ENCODE results near the gene ATP5PF. TPM values are rescaled to one million over a fixed set of nuclear protein-coding genes. Genes with fewer than 3 reads are reported as not detected.

The ATP5PF gene
- total RNA-seq, 1 experiment from 2014 or later, result 108 TPM

GRCh38 chr21:25750085-25750484 is 15.4 kb upstream of the ATP5PF start:
- Histone ChIP-seq H4K20me1 (ENCODE audit: insufficient read depth) (no peaks in the 10 kb centered on the region), H3K27me3 (ENCODE audit: insufficient read depth, low read depth) (no peaks in the 10 kb centered on the region), H3K27ac (no peak overlapping the region), H3K79me2 (ENCODE audit: low read depth) (no peaks in the 10 kb centered on the region), H3K9me2 (ENCODE audit: insufficient read depth) (no peaks in the 10 kb centered on the region), H3K4me1 (replicated peaks; ENCODE audit: insufficient read depth) (no peaks in the 10 kb centered on the region), H3K9me3 (ENCODE audit: insufficient read depth, low read depth) (no peaks in the 10 kb centered on the region), H3F3A (ENCODE audit: insufficient read depth, low read depth) (no peaks in the 10 kb centered on the region), H3K4me3 (no peak overlapping the region), H3K4me2 (no peak overlapping the region), H2AFZ (no peak overlapping the region), H3K36me3 (ENCODE audit: low read depth) (no peaks in the 10 kb centered on the region)
- POLR2A ChIA-PET (ENCODE audit: unreplicated experiment), result no interaction called here
- CTCF ChIA-PET, result no interaction called here
- BruUV-seq (replicated peaks), result no TSS peak
- TF ChIP-seq CTCF (conservative IDR thresholded peaks at IDR 0.05) (no peak), EZH2 (IDR thresholded peaks at IDR 0.05; ENCODE audit: low read depth) (no peak)
- intact Hi-C loops (cut with micrococcal nuclease; ENCODE audit: unreplicated experiment), result no loop called here
- no peak for DNase-seq

GRCh38 chr21:25744854-25745253 is 10.2 kb upstream of the ATP5PF start:
- H4K20me1 ChIP-seq (ENCODE audit: insufficient read depth), result no peaks in the 10 kb centered on the region
- no peaks in the 10 kb centered on the region for H3K36me3 ChIP-seq (ENCODE audit: low read depth)
- no peak overlapping the region for H3K27ac ChIP-seq
- no peak overlapping the region for H2AFZ ChIP-seq
- DNase-seq, result no peak
- H3K79me2 ChIP-seq (ENCODE audit: low read depth), result no peaks in the 10 kb centered on the region
- intact Hi-C loops (cut with micrococcal nuclease; ENCODE audit: unreplicated experiment), result no loop called here
- H3K9me2 ChIP-seq (ENCODE audit: insufficient read depth), result no peaks in the 10 kb centered on the region
- TF ChIP-seq CTCF (conservative IDR thresholded peaks at IDR 0.05) (no peak), EZH2 (IDR thresholded peaks at IDR 0.05; ENCODE audit: low read depth) (no peak)
- H3K4me2 ChIP-seq, result no peak overlapping the region
- no peaks in the 10 kb centered on the region for H3K9me3 ChIP-seq (ENCODE audit: insufficient read depth, low read depth)
- no peaks in the 10 kb centered on the region for H3K27me3 ChIP-seq (ENCODE audit: insufficient read depth, low read depth)
- BruUV-seq (replicated peaks), result no TSS peak
- ChIA-PET CTCF (no interaction called here), POLR2A (ENCODE audit: unreplicated experiment) (no interaction called here)
- no peaks in the 10 kb centered on the region for H3K4me1 ChIP-seq (replicated peaks; ENCODE audit: insufficient read depth)
- no peaks in the 10 kb centered on the region for H3F3A ChIP-seq (ENCODE audit: insufficient read depth, low read depth)
- no peak overlapping the region for H3K4me3 ChIP-seq

GRCh38 chr21:25742900-25743299 is 8.2 kb upstream of the ATP5PF start:
- peaks cover 14% of the 10 kb centered on the region for H3K79me2 ChIP-seq (ENCODE audit: low read depth)
- BruUV-seq (replicated peaks), result no TSS peak
- H3K9me2 ChIP-seq (ENCODE audit: insufficient read depth), result no peaks in the 10 kb centered on the region
- ChIA-PET CTCF (no interaction called here), POLR2A (ENCODE audit: unreplicated experiment) (no interaction called here)
- no peak overlapping the region for H3K4me3 ChIP-seq
- no peaks in the 10 kb centered on the region for H3K27me3 ChIP-seq (ENCODE audit: insufficient read depth, low read depth)
- no peaks in the 10 kb centered on the region for H4K20me1 ChIP-seq (ENCODE audit: insufficient read depth)
- H3K4me1 ChIP-seq (replicated peaks; ENCODE audit: insufficient read depth), result no peaks in the 10 kb centered on the region
- TF ChIP-seq CTCF (conservative IDR thresholded peaks at IDR 0.05) (no peak), EZH2 (IDR thresholded peaks at IDR 0.05; ENCODE audit: low read depth) (no peak)
- no peaks in the 10 kb centered on the region for H3K36me3 ChIP-seq (ENCODE audit: low read depth)
- DNase-seq, result no peak
- H3K9me3 ChIP-seq (ENCODE audit: insufficient read depth, low read depth), result no peaks in the 10 kb centered on the region
- H3F3A ChIP-seq (ENCODE audit: insufficient read depth, low read depth), result no peaks in the 10 kb centered on the region
- intact Hi-C loops (cut with micrococcal nuclease; ENCODE audit: unreplicated experiment), result no loop called here
- H3K4me2 ChIP-seq, result no peak overlapping the region
- no peak overlapping the region for H3K27ac ChIP-seq
- no peak overlapping the region for H2AFZ ChIP-seq
